Osteoblast (primary cell): Measurements from ENCODE around the gene DLG1. TPM values are rescaled to one million over a fixed set of nuclear protein-coding genes. Genes with fewer than 3 reads are reported as not detected.

Experiments
- DNase-seq: peaks from one replicate; pipeline ENCODE4 v3.0.0; 2011; ENCODE audit warnings: low spot score, mixed read lengths; ENCODE audit not compliant: insufficient read length; ENCODE audit errors: missing footprints
- H2AFZ ChIP-seq: 2 replicates; pipeline ENCODE4 v1.6.0; 2011; ENCODE audit warnings: mild to moderate bottlenecking, low read length
- H3K27ac ChIP-seq: 2 replicates; pipeline ENCODE4 v1.5.1; 2011; ENCODE audit warnings: mild to moderate bottlenecking, low read depth, low read length, moderate library complexity
- H3K27me3 ChIP-seq: 2 replicates; pipeline ENCODE4 v1.6.0; 2012; ENCODE audit warnings: mild to moderate bottlenecking, control low read depth, inconsistent platforms, low read length, moderate library complexity; ENCODE audit not compliant: insufficient read depth
- H3K36me3 ChIP-seq: 2 replicates; pipeline ENCODE4 v1.5.1; 2011; ENCODE audit warnings: mild to moderate bottlenecking, low read length, control low read depth, moderate library complexity; ENCODE audit not compliant: insufficient read depth
- H3K4me1 ChIP-seq: 2 replicates; pipeline ENCODE4 v1.5.1; 2011; ENCODE audit warnings: mild to moderate bottlenecking, low read length, control low read depth, moderate library complexity; ENCODE audit not compliant: insufficient read depth
- H3K4me2 ChIP-seq: 2 replicates; pipeline ENCODE4 v1.6.0; 2011; ENCODE audit warnings: mild to moderate bottlenecking, low read length; ENCODE audit not compliant: insufficient read depth
- H3K4me3 ChIP-seq: fragments of 200-600 bp; sonication (generic); 3 replicates; pipeline ENCODE4 v1.5.1; 2012; ENCODE audit warnings: mild to moderate bottlenecking, low read length, inconsistent platforms; ENCODE audit not compliant: insufficient read depth
- H3K79me2 ChIP-seq: 2 replicates; pipeline ENCODE4 v1.6.0; 2012; ENCODE audit warnings: mild to moderate bottlenecking, low read length, control low read depth, inconsistent platforms; ENCODE audit not compliant: insufficient read depth
- H3K9me3 ChIP-seq: 2 replicates; pipeline ENCODE4 v1.5.1; 2011; ENCODE audit warnings: low read depth, low read length, control low read depth
- H4K20me1 ChIP-seq: 2 replicates; pipeline ENCODE4 v1.6.0; 2012; ENCODE audit warnings: mild to moderate bottlenecking, low read length, control low read depth; ENCODE audit not compliant: insufficient read depth
- total RNA-seq: library from RNA; depleted of rRNA; stranded (reverse); fragments of >200 nt; gene quantifications from 2 replicates; pipeline ENCODE4 v1.2.3, GENCODE V29; 2012
- TF ChIP-seq, protein P1 (sequence below): IDR thresholded peaks from 2 replicates; pipeline ENCODE4 v1.5.1; 2011; ENCODE audit warnings: mild to moderate bottlenecking, low read depth, low read length, moderate library complexity; ENCODE audit errors: extremely low read depth

The DLG1 gene
- total RNA-seq, 1 donor: 79.3 TPM

DNA sequence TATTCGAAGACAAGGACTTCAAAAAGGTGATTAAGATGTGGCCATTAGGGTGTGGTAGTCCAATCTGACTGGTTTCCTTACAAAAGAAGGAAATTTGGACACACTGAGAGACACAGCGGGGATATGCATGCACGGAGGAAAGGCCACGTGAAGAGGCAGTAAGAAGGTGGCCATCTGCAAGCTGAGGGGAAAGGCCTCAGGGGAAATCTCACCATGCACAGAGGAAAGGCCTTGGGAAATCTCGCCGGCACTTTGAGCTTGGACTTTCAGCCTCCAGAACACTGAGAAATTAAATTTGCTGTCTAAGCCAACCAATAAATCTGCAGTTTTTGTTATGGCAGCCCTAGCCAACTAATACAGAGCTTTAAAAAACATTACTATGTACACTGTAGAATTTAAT, 78.8 kb downstream of the DLG1 start:
- no peak overlapping the region for H3K4me3 ChIP-seq

DNA sequence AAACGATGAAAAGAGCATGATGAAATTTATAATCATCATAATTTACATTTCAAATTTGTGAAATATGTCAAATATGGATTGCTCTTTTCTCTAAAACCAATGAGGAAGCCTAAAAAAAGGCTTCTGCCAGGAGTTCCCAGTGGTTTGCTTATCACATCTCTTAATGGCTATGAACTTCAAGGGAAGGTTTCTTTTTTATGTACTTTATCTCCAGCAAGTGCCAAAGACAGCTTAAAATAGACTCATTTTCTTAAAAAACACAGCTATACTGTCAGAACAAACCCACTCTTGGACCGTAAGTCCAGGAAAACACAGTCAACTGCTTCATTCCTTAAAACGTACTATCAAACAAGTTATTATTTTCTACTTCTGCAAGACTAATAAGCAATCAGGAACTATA, 80.2 kb downstream of the DLG1 start:
- DNase-seq: no peak
- Histone ChIP-seq H4K20me1 (peaks cover 18% of the 10 kb centered on the region), H3K36me3 (no peaks in the 10 kb centered on the region), H3K4me2 (no peak overlapping the region), H3K27ac (no peak overlapping the region), H3K4me1 (peaks cover 39% of the 10 kb centered on the region), H2AFZ (no peak overlapping the region), H3K79me2 (peaks cover 94% of the 10 kb centered on the region), H3K4me3 (no peak overlapping the region), H3K27me3 (no peaks in the 10 kb centered on the region), H3K9me3 (no peaks in the 10 kb centered on the region)
- TF ChIP-seq, protein P1, sequence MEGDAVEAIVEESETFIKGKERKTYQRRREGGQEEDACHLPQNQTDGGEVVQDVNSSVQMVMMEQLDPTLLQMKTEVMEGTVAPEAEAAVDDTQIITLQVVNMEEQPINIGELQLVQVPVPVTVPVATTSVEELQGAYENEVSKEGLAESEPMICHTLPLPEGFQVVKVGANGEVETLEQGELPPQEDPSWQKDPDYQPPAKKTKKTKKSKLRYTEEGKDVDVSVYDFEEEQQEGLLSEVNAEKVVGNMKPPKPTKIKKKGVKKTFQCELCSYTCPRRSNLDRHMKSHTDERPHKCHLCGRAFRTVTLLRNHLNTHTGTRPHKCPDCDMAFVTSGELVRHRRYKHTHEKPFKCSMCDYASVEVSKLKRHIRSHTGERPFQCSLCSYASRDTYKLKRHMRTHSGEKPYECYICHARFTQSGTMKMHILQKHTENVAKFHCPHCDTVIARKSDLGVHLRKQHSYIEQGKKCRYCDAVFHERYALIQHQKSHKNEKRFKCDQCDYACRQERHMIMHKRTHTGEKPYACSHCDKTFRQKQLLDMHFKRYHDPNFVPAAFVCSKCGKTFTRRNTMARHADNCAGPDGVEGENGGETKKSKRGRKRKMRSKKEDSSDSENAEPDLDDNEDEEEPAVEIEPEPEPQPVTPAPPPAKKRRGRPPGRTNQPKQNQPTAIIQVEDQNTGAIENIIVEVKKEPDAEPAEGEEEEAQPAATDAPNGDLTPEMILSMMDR: no peak

More for the DNA sequence above, 78.8 kb downstream of the DLG1 start:
- no peak overlapping the region for H2AFZ ChIP-seq
- TF ChIP-seq, protein P1: no peak
- no peaks in the 10 kb centered on the region for H3K27me3 ChIP-seq
- H3K36me3 ChIP-seq: no peaks in the 10 kb centered on the region
- H3K4me2 ChIP-seq: no peak overlapping the region
- peaks cover 92% of the 10 kb centered on the region for H3K79me2 ChIP-seq
- peaks cover 18% of the 10 kb centered on the region for H4K20me1 ChIP-seq
- peak; percentile 64 for DNase-seq
- H3K27ac ChIP-seq: no peak overlapping the region
- H3K9me3 ChIP-seq: no peaks in the 10 kb centered on the region
- H3K4me1 ChIP-seq: peaks cover 39% of the 10 kb centered on the region

DNA sequence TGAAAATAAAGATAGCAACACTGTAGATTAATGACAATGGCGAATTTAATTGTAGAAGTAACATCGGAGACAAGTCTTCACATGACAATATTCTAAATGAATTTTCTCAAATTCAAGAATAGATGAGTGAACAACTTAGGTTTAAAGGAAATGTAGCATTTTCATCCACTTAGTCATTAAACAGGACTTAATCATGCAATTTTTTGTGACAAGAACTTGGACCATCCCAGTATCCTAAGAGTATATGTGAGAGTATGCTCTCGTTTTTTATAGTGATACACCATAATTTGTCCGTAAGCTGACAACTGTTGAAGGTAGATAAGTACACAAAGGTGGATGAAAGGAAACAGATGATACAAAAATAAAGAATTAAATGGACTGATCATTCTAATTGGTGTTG, 81.5 kb downstream of the DLG1 start:
- Histone ChIP-seq H3K27ac (peak overlapping the region; percentile 87), H3K27me3 (no peaks in the 10 kb centered on the region), H3K4me3 (no peak overlapping the region), H3K79me2 (peaks cover 94% of the 10 kb centered on the region), H3K4me1 (peaks cover 33% of the 10 kb centered on the region), H4K20me1 (peaks cover 15% of the 10 kb centered on the region), H3K36me3 (no peaks in the 10 kb centered on the region), H3K9me3 (no peaks in the 10 kb centered on the region), H2AFZ (no peak overlapping the region), H3K4me2 (peak overlapping the region; percentile 72)
- DNase-seq: peak; percentile 41
- TF ChIP-seq, protein P1: no peak

DNA sequence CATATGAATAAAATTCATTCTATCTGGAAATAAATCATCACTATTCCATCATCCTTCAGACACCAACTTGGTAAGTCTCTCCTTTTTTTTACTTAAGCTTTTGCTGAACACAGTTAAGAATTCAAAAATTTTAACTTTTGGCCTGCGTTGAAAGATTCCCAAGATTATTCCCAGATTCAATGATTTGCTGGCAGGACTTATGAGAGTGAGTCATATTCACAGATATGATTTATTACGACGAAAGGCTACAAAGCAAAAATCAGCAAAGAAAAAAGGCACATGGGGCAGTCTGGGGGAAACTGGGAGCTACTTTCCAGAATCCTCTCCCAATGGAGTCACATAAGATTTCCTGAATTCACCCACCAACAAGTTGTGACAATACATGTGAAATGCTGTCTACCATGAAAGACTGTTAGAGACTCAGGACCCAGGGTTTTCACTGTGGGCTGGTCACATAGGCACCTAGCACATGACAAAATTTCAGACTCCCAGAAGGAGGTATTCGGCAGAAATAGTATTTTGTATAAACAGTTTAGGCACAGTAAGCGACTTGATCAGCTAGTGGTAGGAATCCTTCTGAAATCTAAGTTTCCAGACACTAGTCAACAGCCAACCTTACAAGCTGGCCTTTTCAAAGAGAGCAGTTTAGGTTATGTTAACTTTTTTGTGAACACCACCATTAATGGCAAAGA, 82.1 kb downstream of the DLG1 start:
- H3K9me3 ChIP-seq: no peaks in the 10 kb centered on the region
- peak; percentile 67 for DNase-seq
- H3K79me2 ChIP-seq: peaks cover 94% of the 10 kb centered on the region
- no peaks in the 10 kb centered on the region for H3K36me3 ChIP-seq
- peaks cover 14% of the 10 kb centered on the region for H4K20me1 ChIP-seq
- H2AFZ ChIP-seq: no peak overlapping the region
- H3K4me1 ChIP-seq: peaks cover 27% of the 10 kb centered on the region
- H3K27me3 ChIP-seq: no peaks in the 10 kb centered on the region
- TF ChIP-seq, protein P1: no peak
- H3K4me2 ChIP-seq: peak overlapping the region; percentile 72
- H3K4me3 ChIP-seq: peak overlapping the region; percentile 35
- H3K27ac ChIP-seq: peak overlapping the region; percentile 87
